Posterior vena cava (tissue), 2 donors: Measurements from ENCODE around the gene THRB. TPM values are rescaled to one million over a fixed set of nuclear protein-coding genes. Genes with fewer than 3 reads are reported as not detected.

Experiments
- DNase-seq: peaks from one replicate; pipeline ENCODE4 v3.0.0-alpha.2; 2020; ENCODE audit warnings: low spot score
- intact Hi-C, 2 donors: fragments of 100-400 bp; cut with DNase I; formaldehyde crosslinking; loops; one replicate each; pipeline versions ENCODE4 v1.14.1 to v1.14.2; 2022 to 2023
- total RNA-seq, 2 donors: library from RNA; stranded (reverse); fragmentation: NEBNext Ultra II Directional; extraction: Animal tissue kit (Norgen Biotek cat#: 25700); gene quantifications; one replicate each; pipeline ENCODE4 v1.2.1, GENCODE V29; 2021
- donor health status: DM: yes; HTN: yes; CAD: no.
- donor health status: DM: yes; HTN: yes; CAD: no.

The THRB gene
- total RNA-seq, 2 donors from 2014 or later: 25.0 to 32.5 TPM

GRCh38 chr3:24344784-24345439 is 149.7 kb downstream of the THRB start:
- no peak for DNase-seq

GRCh38 chr3:24343084-24343783 is 151.4 kb downstream of the THRB start:
- DNase-seq: no peak
- intact Hi-C loops: no loop called here

More at GRCh38 chr3:24344784-24345439, 149.7 kb downstream of the THRB start:
- intact Hi-C loops: no loop called here

GRCh38 chr3:24342275-24342674 is 152.4 kb downstream of the THRB start:
- intact Hi-C loops: no loop called here
- no peak for DNase-seq

- intact Hi-C loops: no loop called here
- no peak for DNase-seq
Observed at GRCh38 chr3:24341668-24342067, 153.0 kb downstream of the THRB start.

- no peak for DNase-seq
- intact Hi-C loops: no loop called here
Observed at GRCh38 chr3:24340966-24341365, 153.7 kb downstream of the THRB start.

- no peak for DNase-seq
- intact Hi-C loops: no loop called here
Observed at GRCh38 chr3:24340161-24340560, 154.5 kb downstream of the THRB start.

- intact Hi-C loops: no loop called here
- no peak for DNase-seq
Observed at GRCh38 chr3:24339266-24339825, 155.3 kb downstream of the THRB start.

- DNase-seq: no peak
- intact Hi-C loops: no loop called here
Observed at GRCh38 chr3:24338409-24339130, 156.1 kb downstream of the THRB start.

- DNase-seq: no peak
- intact Hi-C loops: no loop called here
Observed at GRCh38 chr3:24336101-24336500, 158.5 kb downstream of the THRB start.

- no peak for DNase-seq
- intact Hi-C loops: loop anchor here in 1 of 2 donors (5.0 kb wide), 1 partner anchor 290 kb away; no protein-coding TSS in a partner anchor
Observed at GRCh38 chr3:24332092-24332491, 162.6 kb downstream of the THRB start.

GRCh38 chr3:24323272-24323671 is 171.4 kb downstream of the THRB start:
- intact Hi-C loops: no loop called here
- DNase-seq: no peak

GRCh38 chr3:24320601-24321000 is 174.0 kb downstream of the THRB start:
- DNase-seq: no peak
- intact Hi-C loops: no loop called here

- DNase-seq: no peak
- intact Hi-C loops: no loop called here
Observed at GRCh38 chr3:24318677-24319287, 175.9 kb downstream of the THRB start.

GRCh38 chr3:24316887-24317383 is 177.7 kb downstream of the THRB start:
- no peak for DNase-seq
- intact Hi-C loops: no loop called here

- intact Hi-C loops: no loop called here
Observed at GRCh38 chr3:24315971-24316370, 178.7 kb downstream of the THRB start.

GRCh38 chr3:24315356-24315755 is 179.3 kb downstream of the THRB start:
- intact Hi-C loops: no loop called here
- DNase-seq: no peak

More at GRCh38 chr3:24315971-24316370, 178.7 kb downstream of the THRB start:
- DNase-seq: no peak

- DNase-seq: no peak
- intact Hi-C loops: no loop called here
Observed at GRCh38 chr3:24311881-24312280, 182.8 kb downstream of the THRB start.

GRCh38 chr3:24310887-24311286 is 183.8 kb downstream of the THRB start:
- DNase-seq: no peak
- intact Hi-C loops: no loop called here

GRCh38 chr3:24306518-24306917 is 188.1 kb downstream of the THRB start:
- intact Hi-C loops: no loop called here
- no peak for DNase-seq
